Left lobe of liver (tissue), 2 donors: ENCODE data around the gene POLR2H. TPM values are rescaled to one million over a fixed set of nuclear protein-coding genes. Genes with fewer than 3 reads are reported as not detected.
A peak's percentile ranks its signal among the peaks of the same experiment; 100 is the strongest.

ENCODE experiments used
- ATAC-seq: fragments of 200-7000 bp; cut with Tn5 transposase; one replicate; pipeline ENCODE4 v1.9.1; 2020; ENCODE audit warnings: mild to moderate bottlenecking, moderate library complexity
- DNase-seq: peaks from one replicate; pipeline ENCODE4 v3.0.0-alpha.2; 2020; ENCODE audit warnings: low spot score
- total RNA-seq: library from RNA; stranded (reverse); gene quantifications from one replicate; pipeline ENCODE4 v1.2.1, GENCODE V29; 2021
- donor health status: DM: no; HTN: no; CAD: no; lungs with moderate emphysema.
- donor health status: DM: no; HTN: yes; CAD: no.

POLR2H gene
- total RNA-seq, 1 donor from 2014 or later: 33.9 TPM

DNA sequence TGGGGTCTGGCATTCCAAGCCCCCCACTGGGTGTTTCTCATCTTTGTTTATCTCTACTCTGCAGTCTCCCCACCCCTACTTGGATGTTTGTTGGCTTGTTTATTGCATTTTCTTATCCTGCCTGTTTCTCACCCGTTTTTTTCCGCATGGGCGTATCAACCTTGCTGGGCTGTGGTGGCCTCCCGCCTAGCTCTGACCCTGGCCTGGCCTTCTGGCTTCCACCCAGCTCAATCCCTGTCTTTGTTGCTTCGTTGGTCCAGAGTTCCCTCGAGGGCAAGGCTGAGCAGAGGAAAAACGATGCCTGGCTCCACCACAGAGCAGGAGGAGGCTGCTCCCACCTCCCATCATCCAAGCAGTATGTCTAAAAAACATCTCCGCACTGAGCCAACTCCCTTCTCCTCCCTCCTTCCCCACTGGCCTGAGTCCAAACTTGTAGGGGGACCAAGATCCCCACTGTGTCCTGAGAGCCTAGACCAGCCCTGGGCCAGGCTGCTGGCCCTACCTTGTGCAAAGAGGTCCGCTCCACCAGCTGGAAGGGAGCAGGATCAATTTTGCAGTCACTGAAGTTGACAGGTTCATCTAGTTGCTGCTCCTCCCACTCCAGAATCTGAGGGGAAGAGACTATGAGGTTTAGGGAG lies 9.9 kb upstream of the POLR2H start:
- DNase-seq: no peak
- ATAC-seq: no peak

DNA sequence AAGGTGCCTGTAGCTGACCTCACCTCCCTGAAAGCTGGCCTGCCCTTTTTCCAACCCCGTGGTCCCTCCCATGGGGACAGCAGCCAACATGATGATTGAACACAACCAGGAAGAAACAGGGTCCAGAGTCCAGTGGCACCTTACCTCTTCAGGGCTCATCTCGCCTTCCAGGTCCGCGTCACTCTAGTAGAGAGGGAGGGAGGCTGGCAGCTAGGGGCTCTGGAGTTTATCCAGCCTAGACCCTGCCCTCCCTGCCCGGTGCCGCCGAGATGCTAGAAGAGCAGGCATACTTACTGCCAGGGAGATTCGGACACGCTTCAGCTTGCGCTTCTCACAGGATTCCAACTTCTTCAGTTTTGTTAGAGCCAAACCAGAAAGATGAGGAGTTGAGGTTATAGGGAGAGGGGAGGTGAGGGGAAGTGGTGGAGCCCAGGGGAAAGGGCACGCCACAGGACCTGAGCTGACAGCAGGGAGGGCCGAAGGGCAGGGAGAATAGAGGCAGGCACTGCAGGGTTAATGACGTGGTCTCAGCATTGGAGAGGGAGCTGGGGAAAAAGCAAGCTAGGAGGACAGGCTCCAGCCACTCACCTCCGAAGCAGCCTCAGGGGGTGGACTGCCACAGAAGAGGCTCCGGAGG lies 9.2 kb upstream of the POLR2H start:
- peak; percentile 89 for ATAC-seq
- peak; percentile 85 for DNase-seq

DNA sequence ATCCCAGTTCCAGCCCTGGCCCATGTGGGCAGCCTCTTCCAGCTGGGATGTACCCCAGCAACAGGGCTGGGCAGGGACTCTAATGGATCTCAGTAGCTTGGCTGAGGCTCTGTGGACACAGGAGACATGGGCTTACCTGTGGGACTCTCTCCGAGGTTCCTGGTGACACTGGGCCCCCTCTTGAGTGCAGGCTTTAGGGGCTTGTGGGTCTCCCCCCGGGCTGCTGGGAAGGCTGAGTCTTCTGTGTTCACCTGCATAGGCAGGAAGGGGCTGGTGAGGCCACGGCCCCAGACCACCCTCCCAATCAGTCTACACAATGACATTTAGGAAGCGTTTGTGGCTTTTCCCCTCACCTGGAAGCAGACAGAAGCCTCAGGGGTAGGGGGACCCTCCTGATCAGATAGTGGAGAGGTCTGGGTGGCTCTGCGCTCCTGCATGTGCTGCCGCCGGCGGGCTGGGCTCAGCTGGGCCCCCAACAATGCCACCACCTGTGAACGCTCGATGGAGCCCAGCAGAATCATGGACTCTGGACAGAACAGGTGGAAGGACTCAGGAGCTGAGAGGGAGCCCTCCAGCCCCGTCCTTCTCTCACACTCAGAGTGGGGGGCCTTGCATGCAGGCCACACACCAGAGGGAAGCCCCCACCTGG lies 8.5 kb upstream of the POLR2H start:
- ATAC-seq: peak; percentile 8
- DNase-seq: no peak

DNA sequence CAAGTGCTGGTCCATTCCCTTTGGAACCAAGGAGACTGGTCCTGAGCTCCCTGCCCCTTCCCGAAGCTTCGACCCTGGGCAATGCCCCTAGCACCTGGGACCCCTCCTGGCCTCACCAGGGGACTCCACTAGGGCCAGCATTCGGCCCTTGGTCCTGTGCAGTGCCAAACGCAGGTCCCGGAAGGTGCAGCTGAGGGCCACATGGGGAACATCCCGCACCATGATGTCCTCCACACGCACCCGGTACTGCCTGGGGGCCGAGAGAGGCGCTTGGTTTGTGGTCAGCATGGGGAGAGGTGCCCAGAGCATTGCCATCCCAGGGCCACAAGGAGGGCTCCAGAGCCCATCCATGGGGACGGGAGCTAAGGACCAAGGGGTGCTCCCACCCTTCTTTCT lies 8.0 kb upstream of the POLR2H start:
- DNase-seq: no peak
- ATAC-seq: no peak

DNA sequence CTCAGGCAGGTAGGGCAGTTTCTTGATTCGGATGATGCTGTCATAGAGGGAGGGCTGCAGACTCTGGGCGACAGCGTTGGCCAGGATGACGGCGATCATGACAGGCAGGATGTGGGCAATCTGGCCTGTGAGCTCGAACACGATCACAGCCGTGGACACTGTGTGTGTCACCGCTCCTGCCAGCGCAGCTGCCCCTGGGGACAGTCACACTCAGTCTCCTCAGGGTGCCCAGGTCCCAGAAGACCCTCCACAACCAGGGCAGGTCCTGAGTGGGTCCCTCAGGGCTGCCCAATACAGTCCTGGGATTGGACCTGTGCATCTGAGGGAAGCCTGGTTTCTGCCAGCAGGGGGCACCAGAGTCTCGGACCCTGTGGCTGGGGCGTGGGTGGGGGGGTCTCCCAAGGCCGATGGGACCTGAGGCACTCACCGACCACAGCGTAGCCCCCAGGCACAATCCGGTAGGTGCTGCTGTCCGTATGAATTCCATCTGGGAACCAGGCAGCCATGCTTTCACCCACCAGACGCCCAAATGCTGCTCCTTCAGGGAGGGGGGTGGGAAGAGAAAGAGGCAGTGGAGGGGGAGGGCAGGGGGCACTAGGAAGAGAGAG lies 7.3 kb upstream of the POLR2H start:
- ATAC-seq: peak; percentile 57
- no peak for DNase-seq

DNA sequence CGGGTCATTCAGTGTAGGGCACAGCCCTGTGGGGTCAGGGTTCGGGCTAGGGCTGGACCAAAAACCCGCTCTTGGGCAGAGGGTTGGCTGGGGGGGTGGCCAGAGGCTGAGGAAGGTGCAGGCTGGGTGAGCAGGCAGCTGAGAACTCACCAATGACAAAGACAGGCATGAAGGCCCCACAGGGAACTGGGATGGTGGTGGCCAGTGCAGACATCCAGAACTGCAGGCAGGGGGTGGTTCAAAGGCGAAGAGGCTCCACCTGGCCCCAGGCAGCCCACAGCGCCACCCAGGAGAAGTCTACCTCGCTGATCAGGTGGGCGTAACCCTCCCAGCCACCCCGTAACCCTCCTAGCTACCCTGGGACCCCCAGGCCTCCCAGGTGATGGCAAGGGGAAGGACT lies 6.8 kb upstream of the POLR2H start:
- ATAC-seq (no peak), DNase-seq (no peak)

DNA sequence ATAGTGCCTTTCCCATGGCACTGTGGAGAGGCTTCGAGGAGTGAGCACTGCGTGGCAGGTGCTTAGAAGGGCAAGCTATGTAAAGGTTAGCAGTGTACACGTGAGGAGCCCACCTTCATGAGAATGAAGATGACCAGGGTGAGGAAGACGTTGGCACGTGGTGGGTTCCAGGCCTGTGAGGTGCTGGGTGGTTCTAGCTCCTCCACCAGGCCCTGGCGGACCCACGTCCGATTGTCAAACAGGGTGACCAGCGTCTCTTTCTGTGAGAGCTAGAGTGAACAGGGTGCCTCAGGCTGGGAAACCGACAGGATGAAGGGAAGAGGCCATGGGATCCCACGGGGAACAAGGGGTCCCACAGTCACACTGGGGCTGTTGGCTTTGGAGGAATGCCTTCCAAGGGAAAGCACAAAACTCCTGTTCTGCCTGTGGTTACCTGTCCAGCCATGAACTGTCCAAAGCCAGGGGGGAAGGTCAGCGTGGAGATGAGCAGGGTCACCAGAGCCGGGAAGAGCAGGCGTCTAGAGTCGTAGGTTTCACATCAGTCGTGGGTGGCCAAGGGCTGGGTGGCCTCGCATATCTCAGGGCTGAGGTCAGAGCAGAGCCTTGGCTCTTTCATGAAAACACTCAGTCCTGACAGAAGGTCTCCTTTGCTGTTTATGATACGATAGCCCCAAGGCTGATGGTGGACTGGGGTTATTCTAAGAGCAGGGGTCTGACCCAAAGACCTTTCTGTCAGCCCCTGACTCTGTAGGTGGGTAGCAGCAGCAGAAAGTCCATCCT lies 6.1 kb upstream of the POLR2H start:
- ATAC-seq (no peak), DNase-seq (no peak)

DNA sequence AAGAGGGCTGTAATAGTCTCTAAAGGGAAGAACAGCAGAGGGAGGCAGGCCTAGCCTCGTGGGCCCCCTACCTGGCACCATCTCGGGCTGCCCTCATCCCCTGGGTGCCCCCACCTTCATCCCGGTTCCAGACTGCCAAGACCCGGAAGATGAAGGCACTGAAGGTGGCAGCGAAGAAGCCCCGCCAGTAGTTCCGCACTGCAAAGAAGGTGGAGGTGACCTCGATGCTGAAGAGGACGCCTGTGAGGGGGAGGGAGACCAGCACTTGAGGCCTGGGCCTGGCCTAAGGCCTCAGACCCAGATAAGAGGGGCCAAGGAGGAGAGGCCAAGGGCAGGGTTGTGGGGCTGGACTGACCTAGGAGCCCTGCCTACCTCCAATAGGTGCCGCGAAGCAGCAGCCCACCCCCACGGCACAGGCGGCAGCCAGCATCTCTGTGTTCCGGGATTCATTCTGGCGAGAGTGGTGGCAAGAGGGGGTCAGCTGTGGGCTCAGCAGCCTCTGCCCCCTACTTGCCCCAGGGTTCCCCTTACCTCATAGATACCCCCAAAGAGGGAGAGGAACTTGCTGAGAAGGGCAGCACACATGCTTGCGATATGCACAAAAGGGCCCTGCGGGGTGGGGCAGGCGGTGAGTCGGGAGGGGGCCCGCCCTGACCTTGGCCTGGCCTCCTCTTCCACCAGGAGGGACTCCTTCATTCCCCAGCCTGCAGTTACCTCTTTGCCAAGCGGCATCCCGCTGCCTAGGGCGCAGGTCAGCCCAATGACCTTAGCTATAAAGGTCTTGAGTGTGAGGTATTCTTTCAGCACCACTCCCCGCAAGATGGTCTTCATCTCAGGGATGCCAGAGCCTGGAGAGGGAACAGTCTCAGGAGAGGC lies 4.0 kb upstream of the POLR2H start:
- DNase-seq (no peak), ATAC-seq (no peak)

DNA sequence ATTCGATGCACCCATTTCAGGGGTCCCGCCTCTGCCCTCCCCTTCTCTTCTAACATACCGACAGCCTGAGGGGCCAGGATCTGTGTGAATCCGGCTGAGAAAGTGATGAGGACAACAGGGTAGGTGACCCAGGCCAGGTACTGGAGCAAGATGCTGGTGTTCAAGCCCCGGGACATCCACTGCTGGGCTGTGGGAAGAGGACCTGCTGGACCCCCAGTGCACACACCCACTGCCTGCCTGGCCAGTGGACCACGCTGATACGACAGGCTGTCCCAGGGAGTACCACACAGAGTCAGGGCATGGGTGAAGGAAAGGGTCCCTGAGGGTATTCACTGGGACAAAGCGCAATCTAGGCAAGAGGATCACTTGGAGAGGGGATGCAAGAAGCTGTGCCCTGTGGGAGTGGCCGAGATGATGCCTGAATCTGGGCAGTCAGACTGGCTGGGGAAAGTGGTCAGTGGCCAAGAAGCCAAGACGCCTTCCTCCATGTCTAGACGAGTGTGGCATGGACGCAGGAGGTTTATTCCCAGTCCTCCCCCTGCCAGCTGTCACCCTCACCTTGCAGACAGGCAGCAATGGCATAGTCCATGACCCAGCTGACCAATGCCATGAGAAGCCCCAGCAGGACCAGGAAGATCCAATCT lies 3.3 kb upstream of the POLR2H start:
- DNase-seq: no peak
- ATAC-seq: no peak

DNA sequence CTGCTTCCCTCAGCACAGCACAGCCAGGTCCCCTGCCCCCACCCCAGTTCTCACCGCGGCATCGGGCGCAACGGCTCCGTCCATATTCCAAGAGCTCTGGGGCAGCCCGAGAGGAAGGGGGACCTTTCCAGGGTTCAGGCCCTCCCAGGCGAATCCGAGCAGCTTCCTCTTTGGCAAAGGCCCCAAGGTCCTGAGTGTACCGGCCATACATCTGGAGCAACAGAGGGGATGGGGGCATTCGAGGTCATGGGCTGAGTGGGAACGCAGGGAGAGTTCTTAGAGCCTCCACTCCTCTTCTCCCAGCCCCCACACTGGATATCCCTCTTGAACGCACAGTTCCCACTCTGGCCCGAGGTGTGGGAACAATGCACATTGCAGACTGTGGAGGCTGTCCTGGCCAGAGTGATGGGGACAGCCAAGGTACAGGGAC lies 2.6 kb upstream of the POLR2H start:
- ATAC-seq (no peak), DNase-seq (no peak)

DNA sequence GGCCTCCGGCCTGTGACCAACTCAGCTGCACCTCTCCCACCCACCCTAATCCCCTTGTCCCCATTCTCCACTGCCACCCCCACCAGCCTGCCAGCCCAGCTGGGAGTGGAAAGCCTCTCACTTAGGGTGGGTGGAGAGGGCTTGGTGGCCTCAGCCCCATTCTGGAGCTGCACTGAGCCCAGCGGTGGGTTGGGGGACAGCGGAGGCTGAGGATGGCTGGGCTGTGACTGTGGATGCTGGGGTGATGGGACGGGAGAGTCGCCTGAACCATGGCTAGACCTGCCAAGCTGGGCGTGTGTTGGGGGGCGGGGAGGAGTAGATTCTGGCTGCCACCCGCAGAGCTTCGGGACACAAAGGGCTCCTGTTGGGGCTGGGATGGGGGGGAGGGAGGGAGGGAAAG lies 1.9 kb upstream of the POLR2H start:
- ATAC-seq: no peak
- DNase-seq: no peak

DNA sequence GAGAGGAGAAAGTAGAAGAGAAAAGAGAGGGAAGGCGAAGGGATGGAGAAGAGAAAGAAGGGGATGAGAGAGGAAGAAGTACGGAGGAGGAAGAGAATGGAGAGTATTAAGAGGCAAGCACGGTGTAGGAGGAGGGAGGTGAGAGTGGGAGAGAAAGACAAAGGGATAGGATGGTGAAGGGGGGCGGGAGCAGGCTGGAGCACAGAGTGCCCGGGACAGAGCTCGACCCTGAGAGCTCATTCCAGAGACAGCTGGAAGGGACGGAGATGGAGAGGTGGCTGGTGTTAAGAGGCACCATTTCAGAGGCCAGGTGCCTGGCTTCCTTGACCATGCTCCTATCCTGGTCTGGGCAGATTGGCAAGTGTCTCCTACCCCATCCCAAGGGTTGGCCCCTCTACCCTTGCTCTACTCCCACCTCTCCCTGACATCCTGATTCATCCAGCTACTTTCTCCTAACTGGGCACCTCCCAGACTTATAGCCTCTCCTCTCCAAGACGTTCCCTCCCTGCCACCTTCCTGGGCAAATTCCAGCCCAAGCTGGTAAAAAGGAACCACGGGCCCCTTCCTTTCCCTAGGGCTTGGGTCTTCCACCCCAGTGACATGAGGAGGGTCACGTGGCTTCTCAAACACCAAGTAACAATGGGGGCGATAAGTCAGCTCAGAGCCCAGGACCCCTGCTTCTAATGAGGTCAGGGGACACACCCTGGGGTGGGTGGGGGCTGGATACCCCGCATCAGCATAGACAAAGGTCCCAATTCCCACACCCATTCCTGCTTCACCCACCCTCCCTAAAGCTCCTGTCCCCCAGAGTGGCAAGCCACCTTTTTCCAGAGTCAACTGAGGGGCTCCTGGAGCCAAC lies 1.2 kb upstream of the POLR2H start:
- DNase-seq: no peak
- no peak for ATAC-seq

DNA sequence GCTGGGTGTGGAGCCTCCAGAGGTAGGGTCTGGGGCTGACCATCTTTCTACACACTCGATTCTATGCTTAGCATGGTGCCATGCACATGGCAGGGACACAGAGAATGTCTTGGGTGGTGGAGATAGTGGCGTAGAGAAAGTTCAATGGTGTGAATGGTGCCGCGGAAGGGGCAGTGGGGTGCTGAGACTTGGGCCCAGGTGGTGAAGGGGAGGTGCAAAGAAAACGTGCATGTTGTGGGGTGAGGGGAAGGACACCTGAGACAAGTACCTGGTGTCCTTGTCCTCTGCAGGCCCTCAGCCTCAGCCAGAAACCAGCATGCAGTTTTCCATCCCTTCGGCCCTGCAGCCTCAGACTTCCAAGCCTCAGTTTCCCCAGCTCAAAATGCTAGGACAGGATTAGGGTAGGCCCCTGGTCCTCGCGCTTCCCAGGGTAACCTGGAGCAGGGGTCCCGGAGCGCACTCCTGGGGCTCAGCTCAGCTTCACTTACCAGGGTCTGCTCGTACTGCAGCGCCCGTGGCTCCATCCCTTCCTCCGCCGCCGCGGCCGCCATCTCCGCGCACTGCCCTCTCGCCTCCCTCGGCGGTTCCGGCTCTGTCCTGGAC lies 480 bp upstream of the POLR2H start:
- ATAC-seq (no peak), DNase-seq (peak; percentile 44)

DNA sequence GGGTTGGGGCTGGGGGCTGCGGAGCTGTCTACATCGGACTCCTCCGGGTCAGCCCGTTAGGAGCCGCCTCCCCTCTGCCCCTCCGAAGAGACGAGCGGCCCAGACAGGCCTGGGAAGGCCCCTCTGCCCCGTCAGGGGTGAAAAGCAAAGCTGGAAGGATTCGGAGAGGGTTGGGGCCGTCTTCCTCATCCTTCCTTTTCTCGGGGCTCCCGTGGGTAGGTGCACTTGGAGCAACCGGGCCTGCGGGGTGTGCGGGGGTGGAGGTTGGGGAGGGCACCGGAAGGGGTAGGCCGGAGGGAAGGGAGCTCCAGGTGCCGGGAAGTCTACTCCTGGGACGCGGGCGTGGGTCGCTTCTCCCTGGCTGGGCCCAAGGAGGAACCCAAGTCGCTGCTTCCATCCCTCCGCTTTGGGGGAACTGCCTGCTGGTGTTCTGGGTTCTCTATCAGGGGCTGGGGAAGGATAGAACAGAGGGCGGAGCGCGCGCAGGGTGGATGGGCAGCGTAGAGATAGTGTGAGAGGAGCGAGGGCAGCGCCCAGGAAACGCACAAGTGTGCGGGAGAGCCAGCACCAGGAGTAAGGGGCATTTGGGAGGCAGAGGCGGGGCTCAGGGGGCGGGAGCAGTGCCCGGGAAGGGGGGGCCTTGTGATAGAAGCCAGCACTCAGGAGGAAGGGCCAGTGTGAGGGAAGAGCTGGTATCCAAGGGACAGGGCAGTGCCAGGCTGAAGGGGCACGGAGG lies 590 bp downstream of the POLR2H start:
- ATAC-seq (peak; percentile 47), DNase-seq (peak; percentile 79)

DNA sequence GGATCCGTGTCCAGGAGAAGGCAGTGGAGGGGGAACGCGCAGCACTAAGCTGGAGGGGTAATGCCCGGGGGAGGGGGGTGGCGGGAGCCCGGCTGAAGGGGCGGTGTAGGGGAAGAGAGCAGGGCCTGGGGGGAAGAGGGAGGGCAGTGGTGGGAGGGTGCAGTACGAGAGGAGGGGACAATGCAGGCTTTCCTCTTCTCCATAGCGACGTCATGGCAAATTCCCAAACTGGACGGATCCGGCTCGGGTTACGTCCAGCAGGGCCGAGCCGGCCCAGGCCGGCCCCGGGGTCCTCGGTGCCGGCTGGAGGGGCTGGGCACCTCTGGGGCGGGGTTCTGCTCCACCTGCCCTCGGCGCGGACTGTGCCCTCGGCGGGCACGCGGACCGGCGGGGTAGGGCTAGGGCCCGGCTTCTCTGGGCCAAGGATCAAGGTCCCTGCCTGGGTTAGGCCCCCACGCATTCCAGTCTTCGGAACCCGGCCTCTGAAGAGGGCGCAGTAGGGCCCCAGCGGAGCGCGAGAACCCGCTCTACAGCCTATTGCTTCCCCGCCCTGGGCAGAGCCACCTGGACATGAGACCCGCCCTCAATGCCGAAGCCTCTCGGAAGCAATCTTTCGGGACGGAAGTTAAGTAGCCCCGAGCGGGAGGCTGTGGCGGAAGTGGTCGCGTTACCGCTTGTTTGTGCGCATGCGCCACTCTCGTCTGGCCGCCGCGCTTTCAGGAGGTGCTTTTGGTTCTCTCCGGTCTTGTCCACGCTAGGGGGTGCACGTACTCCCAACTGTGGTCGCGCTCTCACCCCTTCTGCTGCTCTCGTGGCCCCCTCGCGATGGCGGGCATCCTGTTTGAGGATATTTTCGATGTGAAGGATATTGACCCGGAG lies 1.4 kb downstream of the POLR2H start:
- peak; percentile 97 for DNase-seq

DNA sequence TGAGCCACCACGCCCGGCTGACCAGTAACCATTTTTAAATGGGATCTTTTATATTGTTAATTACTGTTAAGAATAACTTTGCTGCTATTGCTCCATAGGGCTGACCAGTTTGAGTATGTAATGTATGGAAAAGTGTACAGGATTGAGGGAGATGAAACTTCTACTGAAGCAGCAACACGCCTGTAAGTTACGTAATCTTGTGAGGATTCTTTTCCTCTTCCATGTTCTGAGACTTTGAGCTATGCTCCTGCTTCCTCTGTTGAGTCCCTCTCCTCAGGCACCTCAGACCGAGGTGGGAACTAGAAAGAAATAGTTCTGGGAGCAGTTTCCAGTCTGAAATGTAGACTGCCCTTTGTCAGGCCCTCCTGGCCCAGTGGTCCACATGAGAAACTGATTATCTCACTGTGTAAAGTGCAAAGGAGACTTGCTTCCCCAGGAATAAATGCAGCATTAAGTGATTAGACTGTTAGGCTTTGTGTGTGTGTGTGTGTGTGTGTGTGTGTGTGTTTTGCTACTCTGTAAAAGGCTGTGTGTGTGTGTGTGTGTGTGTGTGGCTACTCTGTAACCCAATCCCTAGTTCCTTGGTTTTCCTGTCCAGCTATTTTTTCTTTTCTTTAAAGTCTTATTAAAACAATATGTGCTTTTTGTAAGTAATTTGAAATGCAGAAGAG lies 5.2 kb downstream of the POLR2H start:
- no peak for DNase-seq
- ATAC-seq: no peak

More for the DNA sequence above, 1.4 kb downstream of the POLR2H start:
- peak; percentile 74 for ATAC-seq
